ENCODE data around the gene PLA2G2F.

Gene PLA2G2F

GRCh38 chr1:20185834-20186782 is 47.0 kb downstream of the PLA2G2F start, which contains the start of the genes PLA2G2C and UBXN10:
Gene PLA2G2C, minus strand, starts transcription at chr1:20186518. Its CDS starts 9,155 bp downstream, at chr1:20177363.
Gene UBXN10, plus strand, starts transcription at chr1:20186096. Its CDS starts 4,466 bp downstream, at chr1:20190562.
- no peak for TF ChIP-seq CTCF (IDR thresholded peaks at IDR 0.05)

DNA sequence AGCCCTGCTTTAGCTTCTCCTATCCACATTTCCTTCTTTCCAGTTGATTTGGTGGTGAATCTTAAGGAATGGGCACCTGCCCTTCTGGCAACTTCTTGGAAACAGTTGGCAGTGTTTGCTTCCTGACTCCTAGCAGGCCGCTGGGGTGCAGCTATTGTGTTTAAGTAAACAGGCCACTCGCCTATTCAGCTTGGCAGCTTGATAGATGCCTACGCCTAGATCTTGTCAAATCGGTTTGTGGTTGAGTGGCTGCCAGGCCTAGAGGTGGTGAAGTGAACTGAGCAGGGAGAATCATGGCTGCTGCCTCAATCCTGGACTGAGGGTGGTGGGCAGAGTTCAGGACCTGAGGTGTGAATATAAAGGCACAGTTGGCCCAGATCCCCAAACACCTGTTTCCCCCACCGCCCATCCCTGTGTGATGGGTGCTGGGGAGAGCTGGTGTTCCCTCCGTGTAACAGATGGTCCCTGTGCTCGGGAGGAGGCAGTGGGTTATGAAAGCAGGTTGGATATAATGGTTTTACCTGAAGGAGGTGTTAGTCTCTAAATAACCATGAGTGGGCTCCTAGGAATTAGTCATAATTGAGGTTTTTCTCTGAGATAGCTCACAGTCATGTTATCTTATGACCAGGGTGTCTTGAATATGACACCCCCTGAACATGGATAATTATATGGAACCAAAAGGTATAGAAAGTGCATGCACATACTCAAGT is 48.1 kb downstream of the PLA2G2F start:
- no peak for TF ChIP-seq CTCF (IDR thresholded peaks at IDR 0.05)

- no peak for TF ChIP-seq CTCF (IDR thresholded peaks at IDR 0.05)
Observed at GRCh38 chr1:20187813-20188454, 48.8 kb downstream of the PLA2G2F start.

DNA sequence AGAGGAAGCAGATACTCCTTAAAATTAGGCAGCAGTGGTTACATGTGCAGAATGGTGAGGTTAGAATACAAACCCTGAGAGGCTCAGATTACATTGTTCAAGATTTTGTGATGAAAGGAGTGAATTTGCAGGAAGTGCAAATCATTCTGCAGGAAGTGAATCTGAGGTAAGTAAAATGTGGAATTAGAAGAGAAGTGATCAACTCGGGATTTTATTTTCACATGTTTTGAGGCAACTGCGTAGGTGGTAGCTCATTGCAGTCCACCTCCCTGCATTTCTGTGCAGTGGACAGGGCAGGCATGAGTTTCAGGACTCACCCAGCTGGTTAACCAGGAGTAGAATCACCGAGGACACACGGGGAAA is 49.3 kb downstream of the PLA2G2F start:
- no peak for TF ChIP-seq CTCF (IDR thresholded peaks at IDR 0.05)

DNA sequence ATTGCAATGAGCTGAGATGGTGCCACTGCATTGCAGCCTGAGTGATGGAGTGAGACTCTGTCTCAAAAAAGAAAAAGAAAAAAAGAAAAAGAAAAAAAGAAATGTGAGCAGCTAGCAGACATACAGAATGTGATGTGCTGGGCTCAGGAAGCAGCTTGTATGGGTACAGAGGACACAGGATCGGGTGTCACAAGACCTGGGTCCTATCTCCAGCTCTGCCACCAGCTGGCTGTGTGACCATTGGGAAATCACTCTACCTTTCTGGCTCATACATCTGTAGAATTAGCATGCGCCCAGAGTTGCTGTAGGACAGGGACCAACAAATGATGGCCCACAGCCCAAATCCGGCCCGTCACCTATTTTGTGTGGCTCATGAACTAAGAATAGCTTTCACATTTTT is 50.5 kb downstream of the PLA2G2F start:
- no peak for TF ChIP-seq CTCF (IDR thresholded peaks at IDR 0.05)

DNA sequence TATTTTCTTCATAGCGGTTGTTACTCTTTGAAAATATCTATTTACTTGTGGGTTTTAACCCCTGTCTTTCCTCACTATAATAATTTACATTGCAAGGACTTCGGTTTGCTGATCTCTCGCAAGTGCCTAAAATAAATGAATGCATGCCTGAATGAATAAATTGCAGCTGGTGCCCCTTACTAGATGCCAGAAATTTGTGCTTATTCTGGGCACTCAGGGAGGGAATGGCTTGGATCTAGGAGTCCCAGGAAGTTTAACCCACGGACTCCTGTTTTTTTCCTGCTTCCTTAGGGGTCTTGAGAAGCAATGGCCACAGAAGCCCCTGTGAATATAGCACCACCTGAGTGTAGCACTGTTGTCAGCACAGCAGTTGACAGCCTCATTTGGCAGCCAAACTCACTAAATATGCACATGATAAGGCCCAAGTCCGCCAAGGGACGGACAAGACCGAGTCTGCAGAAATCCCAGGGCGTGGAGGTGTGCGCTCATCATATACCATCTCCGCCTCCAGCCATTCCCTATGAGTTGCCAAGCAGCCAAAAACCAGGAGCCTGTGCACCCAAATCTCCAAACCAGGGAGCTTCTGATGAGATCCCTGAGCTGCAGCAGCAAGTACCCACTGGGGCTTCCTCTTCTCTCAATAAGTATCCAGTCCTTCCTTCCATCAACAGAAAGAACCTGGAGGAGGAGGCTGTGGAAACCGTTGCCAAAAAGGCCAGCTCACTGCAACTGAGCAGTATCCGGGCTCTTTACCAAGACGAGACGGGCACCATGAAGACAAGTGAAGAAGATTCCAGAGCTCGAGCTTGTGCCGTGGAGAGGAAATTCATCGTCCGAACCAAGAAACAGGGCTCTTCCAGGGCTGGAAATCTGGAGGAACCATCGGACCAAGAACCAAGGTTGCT is 51.4 kb downstream of the PLA2G2F start:
- no peak for TF ChIP-seq CTCF (IDR thresholded peaks at IDR 0.05)

Data from LNCAP (cell line).